ENCODE data around the gene RXRA.

GRCh38 chr9:134396258-134396742, 70.0 kb downstream of the RXRA start:
- TF ChIP-seq POLR2A (IDR thresholded peaks at IDR 0.05; ENCODE audit: low read length) (no peak), GATA1 (IDR thresholded peaks at IDR 0.05; ENCODE audit: low read depth, low read length) (no peak)
